HepG2 (cell line): ENCODE data around the gene PIM1. TPM values are rescaled to one million over a fixed set of nuclear protein-coding genes. Genes with fewer than 3 reads are reported as not detected.
A peak's percentile ranks its signal among the peaks of the same experiment; 100 is the strongest.

ENCODE experiments used
- ATM ChIP-seq: fragments of 450-650 bp; IDR thresholded peaks from 2 replicates; pipeline ENCODE4 v1.7.1; 2017; ENCODE audit warnings: mild to moderate bottlenecking, borderline replicate concordance
- DBP ChIP-seq: sonication (generic); formaldehyde crosslinking; IDR thresholded peaks from 2 replicates; pipeline ENCODE4 v1.4.0; 2020; ENCODE audit warnings: missing genetic modification reagents; ENCODE audit errors: not compliant biosample characterization
- HNF1A ChIP-seq, 2 experiments: sonication (generic) in 1 of 2; formaldehyde crosslinking in 1 of 2; IDR thresholded peaks; 2 replicates each; pipeline versions ENCODE4 v1.4.0 to v1.6.1; 2016 to 2020; ENCODE audit warnings: borderline replicate concordance in 1 of 2, low read depth in 1 of 2, mild to moderate bottlenecking in 1 of 2, missing genetic modification reagents in 1 of 2
- ISL2 ChIP-seq: sonication (generic); formaldehyde crosslinking; IDR thresholded peaks from 2 replicates; pipeline ENCODE4 v1.5.0; 2020; ENCODE audit warnings: missing genetic modification reagents
- MED1 ChIP-seq: sonication (generic); formaldehyde crosslinking; IDR thresholded peaks from 2 replicates; pipeline ENCODE4 v1.4.0; 2020; ENCODE audit warnings: missing genetic modification reagents
- NFYB ChIP-seq: sonication (generic); formaldehyde crosslinking; IDR thresholded peaks from 2 replicates; pipeline ENCODE4 v1.4.0; 2020; ENCODE audit warnings: missing genetic modification reagents
- PHF5A ChIP-seq: IDR thresholded peaks from one replicate; pipeline ENCODE4 v1.6.1; 2018; ENCODE audit warnings: low read depth, missing genetic modification reagents; ENCODE audit not compliant: unreplicated experiment
- RFX3 ChIP-seq: IDR thresholded peaks from 2 replicates; pipeline ENCODE4 v1.6.1; 2016; ENCODE audit warnings: missing biosample characterization, missing genetic modification reagents
- TFDP2 ChIP-seq: sonication (generic); formaldehyde crosslinking; IDR thresholded peaks from 2 replicates; pipeline ENCODE4 v1.4.0; 2020; ENCODE audit warnings: missing genetic modification reagents
- ZBTB26 ChIP-seq: IDR thresholded peaks from 2 replicates; pipeline ENCODE4 v1.6.1; 2016; ENCODE audit warnings: missing compliant biosample characterization, missing genetic modification reagents, borderline replicate concordance
- ZNF232 ChIP-seq: sonication (generic); formaldehyde crosslinking; IDR thresholded peaks from 2 replicates; pipeline ENCODE4 v1.4.0; 2020; ENCODE audit warnings: missing genetic modification reagents, borderline replicate concordance
- ZNF260 ChIP-seq: sonication (generic); formaldehyde crosslinking; IDR thresholded peaks from 2 replicates; pipeline ENCODE4 v1.4.0; 2020; ENCODE audit warnings: missing genetic modification reagents, low read depth, mild to moderate bottlenecking, borderline replicate concordance
- ZNF343 ChIP-seq: sonication (generic); formaldehyde crosslinking; IDR thresholded peaks from 2 replicates; pipeline ENCODE4 v1.4.0; 2020; ENCODE audit warnings: mild to moderate bottlenecking, missing genetic modification reagents
- ZNF704 ChIP-seq: sonication (generic); formaldehyde crosslinking; IDR thresholded peaks from 2 replicates; pipeline ENCODE4 v1.8.1; 2023; ENCODE audit warnings: mild to moderate bottlenecking, inconsistent platforms, moderate library complexity, missing genetic modification reagents, borderline replicate concordance
- ZNF782 ChIP-seq: sonication (generic); formaldehyde crosslinking; IDR thresholded peaks from 2 replicates; pipeline ENCODE4 v1.4.0; 2020; ENCODE audit warnings: missing genetic modification reagents, mild to moderate bottlenecking, borderline replicate concordance
- ZNF839 ChIP-seq: sonication (generic); formaldehyde crosslinking; IDR thresholded peaks from 2 replicates; pipeline ENCODE4 v1.4.0; 2020; ENCODE audit warnings: missing genetic modification reagents, mild to moderate bottlenecking, borderline replicate concordance
- polyA plus RNA-seq, 8 experiments: library from polyadenylated mRNA; depleted of rRNA in 3 of 8; stranded (reverse) in 7 of 8; unstranded in 1 of 8; fragments of >200 nt; fragmentation: Illumina TruSeq in 4 of 8; extraction: Trizol in 4 of 8; gene quantifications; 2 replicates each; pipeline versions ENCODE4 v1.2.1 to v1.2.3, GENCODE V29; 2011 to 2016; ENCODE audit warnings: low read depth in 4 of 8, missing spikeins in 1 of 8, mixed read lengths in 1 of 8; ENCODE audit not compliant: insufficient read depth in 1 of 8
- total RNA-seq, 5 experiments: library from RNA; depleted of rRNA; stranded (reverse); fragments of >200 nt; fragmentation: Illumina TruSeq; extraction: Trizol; gene quantifications; 2 replicates each; pipeline ENCODE4 v1.2.3, GENCODE V29; 2016; ENCODE audit warnings: low read depth in 1 of 5

The PIM1 gene
- total and polyA plus RNA-seq, 2 of the 13 experiments (the other 11 are each of a cell fraction or from before 2014, with no cell fraction given) = 29.4 to 117 TPM

- no peak for TF ChIP-seq ZNF704 (CRISPR knock-in tag)
- TF ChIP-seq ZNF839 (CRISPR knock-in tag) = 0 out of 2 replicates have a peak, but pooled peaks have one; percentile 11
- no peak for TF ChIP-seq ZNF343 (CRISPR knock-in tag)
- TF ChIP-seq ZNF260 (CRISPR knock-in tag) = 0 out of 2 replicates have a peak, but pooled peaks have one; percentile 72
- TF ChIP-seq TFDP2 = peak; percentile 31; the same call in 1 of the 2 replicates
- TF ChIP-seq RFX3 = peak; percentile 20; the same call in 1 of the 2 replicates
- TF ChIP-seq PHF5A = no peak
- TF ChIP-seq MED1 (CRISPR knock-in tag) = peak; percentile 79; the same call in 1 of the 2 replicates
- TF ChIP-seq NFYB (CRISPR knock-in tag) = no peak; the same call in 1 of the 2 replicates
- 0 out of 2 replicates have a peak, but pooled peaks have one; percentile 45 for TF ChIP-seq ISL2 (CRISPR knock-in tag)
- peak; percentile 3; the same call in 1 of the 2 replicates for TF ChIP-seq ZBTB26
- TF ChIP-seq DBP (CRISPR knock-in tag) = no peak
- no peak for TF ChIP-seq ZNF782 (CRISPR knock-in tag)
- no peak for TF ChIP-seq ATM
- peak; percentile 21; the same call in 1 of the 2 replicates for TF ChIP-seq HNF1A (IDR thresholded peaks at IDR 0.05; ENCODE audit: low read depth)
- no peak for TF ChIP-seq HNF1A (CRISPR knock-in tag; IDR thresholded peaks at IDR 0.05; ENCODE audit: borderline replicate concordance)
- TF ChIP-seq ZNF232 = peak; percentile 42; the same call in 1 of the 2 replicates
These were observed 32.5 kb upstream of the PIM1 start (continued) for GRCh38 chr6:37137201-37138090.
